Peyer's patch (tissue), 4 donors: Measurements from ENCODE around the gene NELL1. TPM values are rescaled to one million over a fixed set of nuclear protein-coding genes. Genes with fewer than 3 reads are reported as not detected.

Experiments used
- DNase-seq, 3 donors: peaks; one replicate each; pipeline ENCODE4 v3.0.0-alpha.2; 2017 to 2019
- H3K27ac ChIP-seq, 4 donors: fragments of 200-600 bp; sonication (generic); one replicate each; pipeline ENCODE4 v1.5.1; 2016 to 2019
- H3K27me3 ChIP-seq, 2 donors: fragments of 200-600 bp; sonication (generic); one replicate each; pipeline ENCODE4 v1.5.1; 2019
- H3K36me3 ChIP-seq, 3 donors: fragments of 200-600 bp; sonication (generic); one replicate each; pipeline ENCODE4 v1.5.1; 2016 to 2019
- H3K4me1 ChIP-seq, 4 donors: fragments of 200-600 bp; sonication (generic); one replicate each; pipeline ENCODE4 v1.5.1; 2016 to 2019
- H3K4me3 ChIP-seq, 4 donors: fragments of 200-600 bp; sonication (generic); 1 replicate in 3 of 4; 2 replicates in 1 of 4; pipeline ENCODE4 v1.5.1; 2016 to 2019; ENCODE audit warnings: mild to moderate bottlenecking in 1 of 4
- H3K9me3 ChIP-seq, 4 donors: fragments of 200-600 bp; sonication (generic); one replicate each; pipeline ENCODE4 v1.5.1; 2016 to 2019; ENCODE audit warnings: mild to moderate bottlenecking in 1 of 4
- CTCF ChIP-seq, 6 experiments: fragments of 450-650 bp in 4 of 6; fragments of 200-600 bp in 2 of 6; sonication (generic) in 1 of 6; IDR thresholded peaks; one replicate each; pipeline ENCODE4 v1.5.1; 2017 to 2019; ENCODE audit warnings: antibody characterized with exemption in 6 of 6, mild to moderate bottlenecking in 3 of 6, moderate library complexity in 1 of 6
- POLR2A ChIP-seq, 2 donors: fragments of 450-650 bp; IDR thresholded peaks; one replicate each; pipeline ENCODE4 v1.5.1; 2017; ENCODE audit warnings: antibody characterized with exemption in 2 of 2, mild to moderate bottlenecking in 2 of 2, moderate library complexity in 2 of 2
- total RNA-seq, 4 donors: library from RNA; depleted of rRNA; stranded (reverse); fragments of >200 nt; gene quantifications; one replicate each; pipeline ENCODE4 v1.1.0, GENCODE V29; 2016

NELL1 gene
- total RNA-seq, 4 donors from 2014 or later, result not detected

DNA sequence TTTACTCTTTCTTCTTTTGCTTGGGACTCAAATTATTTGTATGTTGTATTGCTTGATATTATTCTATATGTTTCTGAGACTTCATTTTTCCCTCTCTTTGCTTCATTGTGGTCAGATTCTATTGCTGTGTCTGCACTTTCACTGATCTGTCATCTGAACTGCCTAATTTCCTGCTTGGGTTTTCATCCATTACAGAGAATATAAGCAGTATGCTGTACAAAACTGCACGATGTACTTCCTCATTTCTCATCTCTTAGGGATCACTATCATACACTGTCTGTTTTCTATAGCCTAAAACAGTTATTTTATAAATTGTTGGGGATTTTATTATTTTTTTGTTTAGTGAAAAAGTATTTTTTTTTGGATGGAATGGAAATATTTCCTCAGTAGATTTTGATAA is 786.8 kb downstream of the NELL1 start:
- Histone ChIP-seq H3K27ac (no peak overlapping the region), H3K4me1 (no peaks in the 10 kb centered on the region), H3K9me3 (no peaks in the 10 kb centered on the region), H3K4me3 (no peak overlapping the region), H3K36me3 (no peaks in the 10 kb centered on the region), H3K27me3 (no peaks in the 10 kb centered on the region)
- no peak for TF ChIP-seq CTCF (IDR thresholded peaks at IDR 0.05)
- no peak for TF ChIP-seq POLR2A (IDR thresholded peaks at IDR 0.05)
- DNase-seq, result no peak

DNA sequence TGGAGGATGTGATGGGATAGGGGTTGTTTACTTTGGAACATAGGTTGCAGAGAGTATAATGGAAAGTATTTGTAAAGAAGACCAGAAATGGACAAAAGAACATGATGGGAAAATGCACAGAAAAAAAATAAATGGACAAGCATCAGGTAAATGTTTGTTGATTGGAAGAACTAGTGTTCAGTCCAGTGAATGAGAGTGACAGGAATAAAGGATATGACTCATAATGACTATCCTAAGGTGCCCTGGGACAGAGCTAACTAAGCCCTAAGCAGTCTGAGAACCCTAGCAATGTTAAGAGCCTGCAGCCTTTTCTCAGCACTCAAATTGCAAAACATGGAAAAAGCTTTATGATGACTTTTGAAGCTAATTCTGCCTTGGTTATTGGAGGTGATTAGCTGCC is 790.7 kb downstream of the NELL1 start:
- Histone ChIP-seq H3K9me3 (no peaks in the 10 kb centered on the region), H3K36me3 (no peaks in the 10 kb centered on the region), H3K27ac (no peak overlapping the region), H3K27me3 (no peaks in the 10 kb centered on the region), H3K4me3 (no peak overlapping the region), H3K4me1 (no peaks in the 10 kb centered on the region)
- TF ChIP-seq CTCF (IDR thresholded peaks at IDR 0.05) (no peak), POLR2A (IDR thresholded peaks at IDR 0.05) (no peak)
- no peak for DNase-seq

DNA sequence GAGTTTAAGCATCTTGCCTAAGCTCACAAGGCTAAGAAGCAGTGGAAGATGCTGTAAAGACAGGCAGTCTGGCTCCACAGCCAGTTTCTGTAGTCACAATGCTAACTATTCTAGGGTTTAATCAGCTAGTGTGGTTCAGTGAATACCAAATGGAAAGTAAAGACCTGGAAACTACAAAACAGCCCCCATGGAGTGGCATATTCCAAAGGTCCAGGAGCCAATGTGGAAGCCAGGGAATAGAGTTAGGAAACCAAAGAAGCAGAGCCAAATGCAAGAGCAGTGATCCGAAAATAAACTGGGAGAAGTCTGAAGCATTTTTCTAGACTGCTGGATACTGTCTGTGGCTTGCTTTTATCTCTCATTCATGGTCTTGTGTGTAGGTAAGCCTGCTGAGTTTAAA is 792.3 kb downstream of the NELL1 start:
- Histone ChIP-seq H3K4me3 (no peak overlapping the region), H3K27me3 (no peaks in the 10 kb centered on the region), H3K9me3 (no peaks in the 10 kb centered on the region), H3K27ac (no peak overlapping the region), H3K4me1 (no peaks in the 10 kb centered on the region), H3K36me3 (no peaks in the 10 kb centered on the region)
- no peak for DNase-seq
- TF ChIP-seq CTCF (IDR thresholded peaks at IDR 0.05) (no peak), POLR2A (IDR thresholded peaks at IDR 0.05) (no peak)

DNA sequence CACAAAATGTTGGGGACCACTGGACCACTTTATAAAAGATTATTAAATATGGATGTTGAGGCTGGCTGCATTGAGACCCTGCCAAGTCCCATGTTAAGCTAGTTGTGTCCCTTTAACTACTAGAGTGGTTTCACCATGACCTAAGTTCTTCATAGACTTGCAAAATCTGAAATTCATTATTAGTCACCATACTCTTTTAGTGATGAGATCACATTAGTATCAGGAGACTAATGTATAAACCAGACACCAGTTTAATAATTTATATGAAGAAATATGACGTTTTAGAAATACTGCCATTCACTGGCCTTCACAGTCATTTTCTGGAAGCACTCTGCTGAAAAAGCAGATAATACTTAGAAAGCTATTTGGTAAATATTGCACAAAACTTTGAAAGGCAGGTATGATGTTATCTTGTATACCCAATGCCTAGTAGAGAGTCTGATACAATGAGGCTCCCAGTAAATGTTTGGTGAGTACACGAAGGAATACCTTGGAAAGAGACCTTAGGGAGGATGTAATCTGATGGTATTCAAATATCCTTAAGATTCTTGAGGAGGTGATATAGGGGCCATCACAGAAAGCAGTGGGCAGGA is 795.3 kb downstream of the NELL1 start:
- Histone ChIP-seq H3K4me3 (no peak overlapping the region), H3K9me3 (no peaks in the 10 kb centered on the region), H3K27me3 (no peaks in the 10 kb centered on the region), H3K4me1 (no peaks in the 10 kb centered on the region), H3K27ac (no peak overlapping the region), H3K36me3 (no peaks in the 10 kb centered on the region)
- no peak for DNase-seq
- TF ChIP-seq POLR2A (IDR thresholded peaks at IDR 0.05) (no peak), CTCF (IDR thresholded peaks at IDR 0.05) (no peak)

GRCh38 chr11:21465203-21465602 is 795.8 kb downstream of the NELL1 start:
- TF ChIP-seq CTCF (IDR thresholded peaks at IDR 0.05), result no peak
- no peak for TF ChIP-seq POLR2A (IDR thresholded peaks at IDR 0.05)
- no peaks in the 10 kb centered on the region for H3K4me1 ChIP-seq
- no peak overlapping the region for H3K4me3 ChIP-seq
- DNase-seq, result no peak
- no peaks in the 10 kb centered on the region for H3K9me3 ChIP-seq
- no peaks in the 10 kb centered on the region for H3K27me3 ChIP-seq
- no peak overlapping the region for H3K27ac ChIP-seq
- H3K36me3 ChIP-seq, result no peaks in the 10 kb centered on the region

GRCh38 chr11:21465920-21466319 is 796.5 kb downstream of the NELL1 start:
- Histone ChIP-seq H3K4me1 (no peaks in the 10 kb centered on the region), H3K36me3 (no peaks in the 10 kb centered on the region), H3K9me3 (no peaks in the 10 kb centered on the region), H3K27ac (no peak overlapping the region), H3K4me3 (no peak overlapping the region), H3K27me3 (no peaks in the 10 kb centered on the region)
- no peak for TF ChIP-seq POLR2A (IDR thresholded peaks at IDR 0.05)
- TF ChIP-seq CTCF (IDR thresholded peaks at IDR 0.05), result no peak
- no peak for DNase-seq
